ENCODE data around the gene EHD4. TPM values are rescaled to one million over a fixed set of nuclear protein-coding genes. Genes with fewer than 3 reads are reported as not detected.

Gene EHD4
- total RNA-seq, 2 donors from 2014 or later = 18.4 to 22.6 TPM

DNA sequence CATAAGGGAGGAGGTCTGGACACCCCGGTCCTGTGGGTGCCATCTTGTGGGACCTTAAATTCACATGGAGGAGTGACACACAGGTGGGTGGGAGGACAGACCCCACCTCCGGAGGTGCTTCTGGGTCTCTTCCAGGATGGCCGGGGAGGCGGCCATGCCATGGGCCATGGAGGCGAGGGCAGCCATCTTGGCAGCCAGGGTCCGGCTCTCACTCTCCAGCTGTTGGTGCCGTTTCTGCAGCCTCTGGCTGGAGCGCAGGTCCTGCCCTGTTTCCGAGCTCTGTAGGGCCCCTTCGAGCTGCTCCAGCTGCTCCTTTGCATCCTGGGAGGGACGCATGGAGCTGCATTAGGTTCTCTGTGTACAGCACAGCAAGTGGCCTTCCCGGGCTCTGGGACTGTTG, 97.6 kb downstream of the EHD4 start:
- Histone ChIP-seq H3K36me3 (no peaks in the 10 kb centered on the region), H3K27me3 (replicated peaks; ENCODE audit: insufficient read depth) (no peaks in the 10 kb centered on the region), H3K4me3 (no peak overlapping the region), H3K27ac (no peak overlapping the region), H3K9me3 (no peaks in the 10 kb centered on the region), H3K4me1 (replicated peaks) (peaks cover 4% of the 10 kb centered on the region)
- DNase-seq (ENCODE audit: low spot score) = no peak
- intact Hi-C loops (cut with DNase I) = no loop called here
- 90% methylated on average over 12 of the region's 12 CpGs for WGBS
- TF ChIP-seq POLR2AphosphoS5 (IDR thresholded peaks at IDR 0.05) (no peak), POLR2A (IDR thresholded peaks at IDR 0.05) (no peak)
- TF ChIP-seq, protein P1, sequence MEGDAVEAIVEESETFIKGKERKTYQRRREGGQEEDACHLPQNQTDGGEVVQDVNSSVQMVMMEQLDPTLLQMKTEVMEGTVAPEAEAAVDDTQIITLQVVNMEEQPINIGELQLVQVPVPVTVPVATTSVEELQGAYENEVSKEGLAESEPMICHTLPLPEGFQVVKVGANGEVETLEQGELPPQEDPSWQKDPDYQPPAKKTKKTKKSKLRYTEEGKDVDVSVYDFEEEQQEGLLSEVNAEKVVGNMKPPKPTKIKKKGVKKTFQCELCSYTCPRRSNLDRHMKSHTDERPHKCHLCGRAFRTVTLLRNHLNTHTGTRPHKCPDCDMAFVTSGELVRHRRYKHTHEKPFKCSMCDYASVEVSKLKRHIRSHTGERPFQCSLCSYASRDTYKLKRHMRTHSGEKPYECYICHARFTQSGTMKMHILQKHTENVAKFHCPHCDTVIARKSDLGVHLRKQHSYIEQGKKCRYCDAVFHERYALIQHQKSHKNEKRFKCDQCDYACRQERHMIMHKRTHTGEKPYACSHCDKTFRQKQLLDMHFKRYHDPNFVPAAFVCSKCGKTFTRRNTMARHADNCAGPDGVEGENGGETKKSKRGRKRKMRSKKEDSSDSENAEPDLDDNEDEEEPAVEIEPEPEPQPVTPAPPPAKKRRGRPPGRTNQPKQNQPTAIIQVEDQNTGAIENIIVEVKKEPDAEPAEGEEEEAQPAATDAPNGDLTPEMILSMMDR (IDR thresholded peaks at IDR 0.05) = no peak

DNA sequence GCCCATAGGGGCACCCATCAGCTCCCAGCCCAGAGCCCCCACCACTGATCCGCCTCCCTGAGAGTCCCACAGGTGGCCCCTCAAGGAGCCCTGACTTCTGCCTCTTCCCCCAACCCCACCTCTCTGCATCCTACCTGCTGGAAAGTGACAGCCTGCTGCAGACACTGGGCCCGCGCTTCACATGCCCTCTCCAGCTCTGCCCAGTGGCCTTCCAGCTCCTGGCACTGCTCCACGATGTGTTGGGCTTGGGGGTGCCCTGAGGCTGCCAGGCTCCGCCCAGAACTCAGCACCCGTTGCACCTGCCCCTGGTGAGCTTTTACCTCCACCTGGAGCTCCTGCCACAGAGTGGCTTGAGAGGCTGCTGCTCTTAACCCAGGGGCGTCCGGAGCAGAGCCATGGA, 98.6 kb downstream of the EHD4 start:
- no peaks in the 10 kb centered on the region for H3K36me3 ChIP-seq
- H3K4me1 ChIP-seq (replicated peaks) = peaks cover 4% of the 10 kb centered on the region
- TF ChIP-seq POLR2A (IDR thresholded peaks at IDR 0.05) = no peak
- TF ChIP-seq POLR2AphosphoS5 (IDR thresholded peaks at IDR 0.05) = no peak
- TF ChIP-seq, protein P1 (IDR thresholded peaks at IDR 0.05) = no peak
- H3K27ac ChIP-seq = no peak overlapping the region
- no peak overlapping the region for H3K4me3 ChIP-seq
- no peaks in the 10 kb centered on the region for H3K9me3 ChIP-seq
- 83% methylated on average over 8 of the region's 8 CpGs for WGBS
- DNase-seq (ENCODE audit: low spot score) = no peak
- no peaks in the 10 kb centered on the region for H3K27me3 ChIP-seq (replicated peaks; ENCODE audit: insufficient read depth)
- intact Hi-C loops (cut with DNase I) = no loop called here

DNA sequence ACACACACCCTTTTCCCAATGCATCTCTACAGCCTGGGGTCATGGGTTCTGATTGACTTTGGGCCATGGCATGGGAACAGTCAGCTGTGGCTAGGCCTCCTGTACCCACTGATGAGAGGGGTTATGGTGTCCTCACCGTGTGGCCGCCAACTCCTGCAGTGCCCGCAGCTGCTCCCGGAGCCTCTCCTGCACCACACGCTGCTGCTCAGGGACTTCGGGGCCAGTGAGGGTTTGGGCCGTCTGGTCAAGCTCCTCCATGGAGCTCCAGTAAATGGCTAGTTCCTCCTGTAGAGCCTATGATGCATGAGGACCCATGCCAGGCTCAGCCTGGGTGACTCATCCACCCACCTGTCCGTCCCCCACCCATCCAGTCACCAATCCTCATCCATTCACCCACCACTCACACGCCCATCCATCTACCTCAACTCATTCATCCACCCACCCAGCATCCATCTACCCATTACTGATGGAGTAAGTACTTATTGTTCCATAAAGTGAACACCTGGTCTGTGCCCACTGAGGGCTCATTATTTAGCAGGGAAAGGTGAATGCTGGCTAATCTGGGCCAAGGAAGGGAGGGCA, 100.1 kb downstream of the EHD4 start:
- intact Hi-C loops (cut with DNase I) = no loop called here
- Histone ChIP-seq H3K4me3 (no peak overlapping the region), H3K4me1 (replicated peaks) (no peaks in the 10 kb centered on the region), H3K36me3 (no peaks in the 10 kb centered on the region), H3K27ac (no peak overlapping the region), H3K9me3 (no peaks in the 10 kb centered on the region), H3K27me3 (replicated peaks; ENCODE audit: insufficient read depth) (no peaks in the 10 kb centered on the region)
- WGBS = 98% methylated on average over 9 of the region's 9 CpGs
- no peak for DNase-seq (ENCODE audit: low spot score)
- TF ChIP-seq POLR2AphosphoS5 (IDR thresholded peaks at IDR 0.05) (no peak), POLR2A (IDR thresholded peaks at IDR 0.05) (no peak)
- TF ChIP-seq, protein P1 (IDR thresholded peaks at IDR 0.05) = no peak

DNA sequence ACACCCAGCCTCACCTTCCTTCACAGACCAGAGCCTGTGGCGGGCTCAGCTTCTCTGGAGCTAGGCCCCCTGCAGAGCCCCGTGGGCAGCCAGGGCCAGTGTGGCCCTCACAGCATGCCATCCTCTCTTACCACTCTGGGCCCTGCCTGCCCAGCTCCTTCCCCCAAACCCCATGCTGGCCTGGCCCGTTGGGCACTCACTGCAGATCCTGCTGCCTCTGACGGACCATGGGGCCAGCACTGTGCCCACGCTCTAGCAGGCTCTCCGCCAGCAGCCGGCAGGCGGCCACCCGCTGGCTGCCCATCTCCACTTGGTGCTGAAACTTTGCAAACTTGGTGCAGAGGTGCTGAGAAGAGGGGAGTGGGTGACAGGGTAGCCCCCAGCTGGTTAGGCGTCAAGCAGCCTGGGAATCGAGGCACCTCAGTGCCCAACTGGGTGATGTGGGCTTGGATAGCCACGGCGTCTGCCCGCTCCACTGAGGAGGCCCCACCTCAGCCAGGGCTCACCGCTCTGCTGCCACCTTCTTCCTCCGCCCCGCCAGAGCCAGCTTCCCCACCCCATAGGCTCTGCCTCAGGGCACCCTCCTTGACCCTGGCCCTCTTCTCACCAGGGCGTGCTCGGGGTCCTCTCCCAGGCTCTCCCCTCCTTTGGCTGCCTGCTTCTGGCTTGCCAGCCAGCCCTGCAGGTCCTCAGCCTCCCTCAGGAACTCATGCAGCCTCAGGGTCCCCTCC, 101.0 kb downstream of the EHD4 start:
- H3K36me3 ChIP-seq = no peaks in the 10 kb centered on the region
- WGBS = 92% methylated on average over 19 of the region's 19 CpGs
- H3K9me3 ChIP-seq = no peaks in the 10 kb centered on the region
- no peaks in the 10 kb centered on the region for H3K27me3 ChIP-seq (replicated peaks; ENCODE audit: insufficient read depth)
- no peaks in the 10 kb centered on the region for H3K4me1 ChIP-seq (replicated peaks)
- TF ChIP-seq POLR2AphosphoS5 (IDR thresholded peaks at IDR 0.05) = no peak
- TF ChIP-seq POLR2A (IDR thresholded peaks at IDR 0.05) = no peak
- TF ChIP-seq, protein P1 (IDR thresholded peaks at IDR 0.05) = no peak
- DNase-seq (ENCODE audit: low spot score) = no peak
- no peak overlapping the region for H3K4me3 ChIP-seq
- no peak overlapping the region for H3K27ac ChIP-seq
- intact Hi-C loops (cut with DNase I) = no loop called here

DNA sequence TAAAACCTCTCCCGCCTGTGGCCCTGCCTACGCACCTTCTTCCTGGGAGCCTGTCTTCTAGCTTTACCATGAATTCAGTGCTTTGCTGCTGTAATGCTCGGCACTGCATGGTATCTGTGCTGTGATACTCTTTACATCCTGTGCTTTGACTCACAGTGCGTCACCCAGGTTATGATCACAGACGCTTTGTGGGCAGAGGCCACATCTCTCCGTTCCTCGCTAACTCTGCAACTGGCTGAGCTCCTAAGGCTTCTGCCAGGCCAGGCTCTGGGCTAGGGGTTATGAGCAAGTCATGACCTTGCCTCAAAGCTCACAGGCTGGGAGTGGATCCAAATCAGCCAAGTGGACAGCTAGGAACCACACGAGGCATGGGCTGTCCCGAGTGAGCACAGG, 101.7 kb downstream of the EHD4 start:
- DNase-seq (ENCODE audit: low spot score) = no peak
- H3K4me3 ChIP-seq = no peak overlapping the region
- no peaks in the 10 kb centered on the region for H3K9me3 ChIP-seq
- no peaks in the 10 kb centered on the region for H3K4me1 ChIP-seq (replicated peaks)
- intact Hi-C loops (cut with DNase I) = no loop called here
- no peaks in the 10 kb centered on the region for H3K27me3 ChIP-seq (replicated peaks; ENCODE audit: insufficient read depth)
- TF ChIP-seq, protein P1 (IDR thresholded peaks at IDR 0.05) = no peak
- TF ChIP-seq POLR2A (IDR thresholded peaks at IDR 0.05) = no peak
- TF ChIP-seq POLR2AphosphoS5 (IDR thresholded peaks at IDR 0.05) = no peak
- 87% methylated on average over 9 of the region's 9 CpGs for WGBS
- H3K27ac ChIP-seq = no peak overlapping the region
- no peaks in the 10 kb centered on the region for H3K36me3 ChIP-seq
